HEK293 (cell line): ENCODE data around the gene SF3B4.

Experiments
- CTCF ChIA-PET: fragments of 350-600 bp; formaldehyde crosslinking; extraction: SDS; loops from one replicate; lab custom pipeline; 2021; ENCODE audit warnings: antibody characterized with exemption; lab: Yijun Ruan, JAX
- POLR2A ChIA-PET: fragments of 300-600 bp; formaldehyde crosslinking; extraction: SDS; loops from one replicate; lab custom pipeline; 2020; ENCODE audit warnings: antibody characterized with exemption, inconsistent platforms; lab: Yijun Ruan, JAX
- H3K27ac ChIP-seq: fragments of 200-500 bp; sonication (Bioruptor generic); 2 replicates; pipeline ENCODE4 v1.5.1; 2014; ENCODE audit warnings: low read depth, low read length, control low read depth, inconsistent platforms; ENCODE audit errors: extremely low read depth
- H3K36me3 ChIP-seq, 2 experiments: fragments of 200-500 bp in 1 of 2; sonication (Bioruptor generic) in 1 of 2; 1 replicate in 1 of 2; 2 replicates in 1 of 2; pipeline ENCODE4 v1.5.1; 2014 to 2017; ENCODE audit warnings: inconsistent platforms in 2 of 2, low read length in 2 of 2; ENCODE audit not compliant: control insufficient read depth in 2 of 2, insufficient read depth in 1 of 2
- H3K4me1 ChIP-seq: fragments of 200-500 bp; sonication (Bioruptor generic); 2 replicates; pipeline ENCODE4 v1.5.1; 2014; ENCODE audit warnings: mild to moderate bottlenecking, low read length, inconsistent platforms; ENCODE audit not compliant: control insufficient read depth, insufficient read depth
- H3K4me3 ChIP-seq: 2 replicates; pipeline ENCODE4 v1.5.1; 2011; ENCODE audit warnings: low read depth, mild to moderate bottlenecking, control low read depth, low read length, moderate library complexity
- H3K9me3 ChIP-seq: fragments of 200-500 bp; sonication (Bioruptor generic); 2 replicates; pipeline ENCODE4 v1.5.1; 2014; ENCODE audit warnings: low read depth, low read length, inconsistent platforms; ENCODE audit not compliant: control insufficient read depth, insufficient read depth
- KLF1 ChIP-seq: fragments of 450-650 bp; formaldehyde crosslinking; IDR thresholded peaks from 2 replicates; pipeline ENCODE4 v1.5.1; 2016; ENCODE audit warnings: missing biosample characterization, missing genetic modification characterization
- KLF10 ChIP-seq: fragments of 450-650 bp; IDR thresholded peaks from 2 replicates; pipeline ENCODE4 v1.5.1; 2018; ENCODE audit warnings: missing biosample characterization, mild to moderate bottlenecking, missing genetic modification characterization
- PRDM1 ChIP-seq: fragments of 450-650 bp; formaldehyde crosslinking; IDR thresholded peaks from 2 replicates; pipeline ENCODE4; 2016; ENCODE audit warnings: missing biosample characterization, missing genetic modification characterization
- SETDB1 ChIP-seq: IDR thresholded peaks from one replicate; pipeline ENCODE4 v1.6.1; 2017; ENCODE audit warnings: mild to moderate bottlenecking, low read length, moderate library complexity, mixed read lengths; ENCODE audit not compliant: insufficient read length
- ZNF24 ChIP-seq: fragments of 450-650 bp; formaldehyde crosslinking; IDR thresholded peaks from 2 replicates; pipeline ENCODE4 v1.5.1; 2016; ENCODE audit warnings: missing biosample characterization, missing genetic modification characterization
- ZNF302 ChIP-seq: fragments of 450-650 bp; formaldehyde crosslinking; IDR thresholded peaks from 2 replicates; pipeline ENCODE4 v1.5.1; 2016; ENCODE audit warnings: missing biosample characterization, missing genetic modification characterization, low read depth
- ZNF335 ChIP-seq: fragments of 450-650 bp; formaldehyde crosslinking; conservative IDR thresholded peaks from 2 replicates; pipeline ENCODE4 v1.5.1; 2016; ENCODE audit warnings: missing biosample characterization, missing genetic modification characterization
- ZNF341 ChIP-seq: fragments of 450-650 bp; formaldehyde crosslinking; IDR thresholded peaks from 2 replicates; pipeline ENCODE4; 2016; ENCODE audit warnings: low read depth, missing biosample characterization, missing genetic modification characterization
- ZNF394 ChIP-seq: fragments of 450-650 bp; formaldehyde crosslinking; IDR thresholded peaks from 2 replicates; pipeline ENCODE4 v1.5.1; 2016; ENCODE audit warnings: missing biosample characterization, missing genetic modification characterization, mild to moderate bottlenecking, moderate library complexity, borderline replicate concordance
- ZNF404 ChIP-seq: fragments of 450-650 bp; formaldehyde crosslinking; IDR thresholded peaks from 2 replicates; pipeline ENCODE4 v1.5.1; 2017; ENCODE audit warnings: missing biosample characterization, missing genetic modification characterization
- ZNF426 ChIP-seq: fragments of 450-650 bp; formaldehyde crosslinking; IDR thresholded peaks from 2 replicates; pipeline ENCODE4 v1.5.1; 2017; ENCODE audit warnings: missing biosample characterization, missing genetic modification characterization, mild to moderate bottlenecking, inconsistent platforms, moderate library complexity
- ZNF571 ChIP-seq: fragments of 450-650 bp; formaldehyde crosslinking; IDR thresholded peaks from 2 replicates; pipeline ENCODE4 v1.5.0; 2017; ENCODE audit warnings: missing biosample characterization, missing genetic modification characterization
- ZNF610 ChIP-seq: fragments of 450-650 bp; formaldehyde crosslinking; IDR thresholded peaks from 2 replicates; pipeline ENCODE4 v1.5.1; 2016; ENCODE audit warnings: missing biosample characterization, missing genetic modification characterization, borderline replicate concordance
- ZNF629 ChIP-seq: fragments of 450-650 bp; formaldehyde crosslinking; IDR thresholded peaks from 2 replicates; pipeline ENCODE4 v1.5.1; 2017; ENCODE audit warnings: missing biosample characterization, missing genetic modification characterization
- ZNF707 ChIP-seq: fragments of 450-650 bp; formaldehyde crosslinking; IDR thresholded peaks from 2 replicates; pipeline ENCODE4 v1.5.1; 2016; ENCODE audit warnings: missing biosample characterization, missing genetic modification characterization
- TF ChIP-seq, protein P1 (sequence below): fragments of 450-650 bp; formaldehyde crosslinking; IDR thresholded peaks from 2 replicates; pipeline ENCODE4 v1.5.1; 2017; ENCODE audit warnings: missing biosample characterization, missing genetic modification characterization
- TF ChIP-seq, protein P2 (sequence below): fragments of 450-650 bp; formaldehyde crosslinking; IDR thresholded peaks from 2 replicates; pipeline ENCODE4 v1.5.1; 2016; ENCODE audit warnings: missing biosample characterization, missing genetic modification characterization
- TF ChIP-seq, protein P3 (sequence below): fragments of 450-650 bp; formaldehyde crosslinking; conservative IDR thresholded peaks from 2 replicates; pipeline ENCODE4 v1.5.1; 2016; ENCODE audit warnings: low read depth, missing biosample characterization, missing genetic modification characterization

Gene SF3B4

DNA sequence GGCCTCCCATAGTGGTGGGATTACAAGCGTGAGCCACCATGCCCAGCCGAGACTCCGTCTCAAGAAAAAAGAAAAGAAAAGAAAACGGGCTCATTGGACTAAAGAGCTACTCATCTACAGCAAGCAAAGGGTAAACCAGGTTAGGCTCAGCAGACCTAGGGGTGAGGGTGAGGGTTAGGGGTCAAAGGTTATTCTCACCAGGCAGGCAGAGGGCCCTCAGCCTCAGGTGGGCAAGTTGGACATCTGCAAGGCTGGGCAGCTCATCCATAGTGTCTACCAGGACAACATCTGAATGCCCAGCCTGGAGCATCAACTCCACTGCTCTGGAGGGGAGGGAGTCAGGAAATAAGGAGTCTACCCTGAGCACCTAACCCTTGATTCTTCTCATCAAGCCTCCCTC, 5.6 kb upstream of the SF3B4 start:
- Histone ChIP-seq H3K36me3 (peaks cover 0 to 43% of the 10 kb centered on the region in 2 experiments; a peak in 1 of 3 replicates), H3K9me3 (no peaks in the 10 kb centered on the region), H3K27ac (no peak overlapping the region), H3K4me1 (peaks cover 8% of the 10 kb centered on the region; the same call in 1 of the 2 replicates), H3K4me3 (no peak overlapping the region)
- ChIA-PET POLR2A (interaction anchor here (0.7 kb wide), 1 partner anchor 9 kb away, joined by 4 read pairs; no protein-coding TSS in a partner anchor), CTCF (no interaction called here)
- TF ChIP-seq ZNF335 (tag by site-specific recombination) (no peak), ZNF394 (tag by site-specific recombination) (no peak), PRDM1 (tag by site-specific recombination) (no peak), KLF10 (tag by site-specific recombination) (no peak), ZNF404 (tag by site-specific recombination) (no peak), ZNF302 (tag by site-specific recombination) (no peak), ZNF610 (no peak)
- TF ChIP-seq, protein P1, sequence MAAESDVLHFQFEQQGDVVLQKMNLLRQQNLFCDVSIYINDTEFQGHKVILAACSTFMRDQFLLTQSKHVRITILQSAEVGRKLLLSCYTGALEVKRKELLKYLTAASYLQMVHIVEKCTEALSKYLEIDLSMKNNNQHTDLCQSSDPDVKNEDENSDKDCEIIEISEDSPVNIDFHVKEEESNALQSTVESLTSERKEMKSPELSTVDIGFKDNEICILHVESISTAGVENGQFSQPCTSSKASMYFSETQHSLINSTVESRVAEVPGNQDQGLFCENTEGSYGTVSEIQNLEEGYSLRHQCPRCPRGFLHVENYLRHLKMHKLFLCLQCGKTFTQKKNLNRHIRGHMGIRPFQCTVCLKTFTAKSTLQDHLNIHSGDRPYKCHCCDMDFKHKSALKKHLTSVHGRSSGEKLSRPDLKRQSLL (tag by site-specific recombination): no peak
- TF ChIP-seq, protein P2, sequence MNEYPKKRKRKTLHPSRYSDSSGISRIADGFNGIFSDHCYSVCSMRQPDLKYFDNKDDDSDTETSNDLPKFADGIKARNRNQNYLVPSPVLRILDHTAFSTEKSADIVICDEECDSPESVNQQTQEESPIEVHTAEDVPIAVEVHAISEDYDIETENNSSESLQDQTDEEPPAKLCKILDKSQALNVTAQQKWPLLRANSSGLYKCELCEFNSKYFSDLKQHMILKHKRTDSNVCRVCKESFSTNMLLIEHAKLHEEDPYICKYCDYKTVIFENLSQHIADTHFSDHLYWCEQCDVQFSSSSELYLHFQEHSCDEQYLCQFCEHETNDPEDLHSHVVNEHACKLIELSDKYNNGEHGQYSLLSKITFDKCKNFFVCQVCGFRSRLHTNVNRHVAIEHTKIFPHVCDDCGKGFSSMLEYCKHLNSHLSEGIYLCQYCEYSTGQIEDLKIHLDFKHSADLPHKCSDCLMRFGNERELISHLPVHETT (tag by site-specific recombination): no peak

DNA sequence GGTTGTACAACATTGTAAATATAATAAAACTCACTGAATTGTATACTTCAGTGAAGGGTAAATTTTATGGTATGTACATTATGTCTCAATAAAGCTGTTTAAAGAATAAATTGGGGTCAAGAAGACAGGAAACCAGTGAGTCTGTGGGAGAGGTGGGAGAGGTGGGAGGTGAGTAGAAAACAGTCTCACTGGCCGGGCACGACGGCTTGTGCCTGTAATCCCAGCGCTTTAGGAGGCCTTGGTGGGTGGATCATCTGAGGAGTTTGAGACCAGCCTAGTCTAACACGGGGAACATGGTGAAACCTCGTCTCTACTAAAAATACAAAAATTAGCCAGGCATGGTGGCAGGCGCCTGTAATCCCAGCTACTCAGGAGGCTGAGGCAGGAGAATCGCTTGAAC, 4.9 kb upstream of the SF3B4 start:
- Histone ChIP-seq H3K4me1 (peaks cover 3% of the 10 kb centered on the region; the same call in 1 of the 2 replicates), H3K9me3 (no peaks in the 10 kb centered on the region), H3K4me3 (no peak overlapping the region), H3K27ac (no peak overlapping the region), H3K36me3 (peaks cover 0 to 43% of the 10 kb centered on the region in 2 experiments; a peak in 1 of 3 replicates)
- TF ChIP-seq SETDB1 (no peak), PRDM1 (tag by site-specific recombination) (no peak), ZNF629 (tag by site-specific recombination) (no peak), ZNF24 (tag by site-specific recombination) (no peak), ZNF571 (tag by site-specific recombination) (no peak), ZNF707 (tag by site-specific recombination) (no peak), ZNF426 (tag by site-specific recombination) (no peak), ZNF341 (no peak), KLF1 (tag by site-specific recombination) (no peak)
- TF ChIP-seq, protein P3, sequence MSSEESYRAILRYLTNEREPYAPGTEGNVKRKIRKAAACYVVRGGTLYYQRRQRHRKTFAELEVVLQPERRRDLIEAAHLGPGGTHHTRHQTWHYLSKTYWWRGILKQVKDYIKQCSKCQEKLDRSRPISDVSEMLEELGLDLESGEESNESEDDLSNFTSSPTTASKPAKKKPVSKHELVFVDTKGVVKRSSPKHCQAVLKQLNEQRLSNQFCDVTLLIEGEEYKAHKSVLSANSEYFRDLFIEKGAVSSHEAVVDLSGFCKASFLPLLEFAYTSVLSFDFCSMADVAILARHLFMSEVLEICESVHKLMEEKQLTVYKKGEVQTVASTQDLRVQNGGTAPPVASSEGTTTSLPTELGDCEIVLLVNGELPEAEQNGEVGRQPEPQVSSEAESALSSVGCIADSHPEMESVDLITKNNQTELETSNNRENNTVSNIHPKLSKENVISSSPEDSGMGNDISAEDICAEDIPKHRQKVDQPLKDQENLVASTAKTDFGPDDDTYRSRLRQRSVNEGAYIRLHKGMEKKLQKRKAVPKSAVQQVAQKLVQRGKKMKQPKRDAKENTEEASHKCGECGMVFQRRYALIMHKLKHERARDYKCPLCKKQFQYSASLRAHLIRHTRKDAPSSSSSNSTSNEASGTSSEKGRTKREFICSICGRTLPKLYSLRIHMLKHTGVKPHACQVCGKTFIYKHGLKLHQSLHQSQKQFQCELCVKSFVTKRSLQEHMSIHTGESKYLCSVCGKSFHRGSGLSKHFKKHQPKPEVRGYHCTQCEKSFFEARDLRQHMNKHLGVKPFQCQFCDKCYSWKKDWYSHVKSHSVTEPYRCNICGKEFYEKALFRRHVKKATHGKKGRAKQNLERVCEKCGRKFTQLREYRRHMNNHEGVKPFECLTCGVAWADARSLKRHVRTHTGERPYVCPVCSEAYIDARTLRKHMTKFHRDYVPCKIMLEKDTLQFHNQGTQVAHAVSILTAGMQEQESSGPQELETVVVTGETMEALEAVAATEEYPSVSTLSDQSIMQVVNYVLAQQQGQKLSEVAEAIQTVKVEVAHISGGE (tag by site-specific recombination): no peak
- TF ChIP-seq, protein P1 (tag by site-specific recombination): no peak
- ChIA-PET CTCF (no interaction called here), POLR2A (no interaction called here)
